Measurements from ENCODE around the gene VPS39. TPM values are rescaled to one million over a fixed set of nuclear protein-coding genes. Genes with fewer than 3 reads are reported as not detected.

VPS39 gene
- total and polyA plus RNA-seq, 2 of the 13 experiments (the other 11 are each of a cell fraction or from before 2014, with no cell fraction given) = 22.9 to 32.0 TPM

GRCh38 chr15:42157981-42158765 is 49.9 kb downstream of the VPS39 start:
- CTCF ChIA-PET (ENCODE audit: low intra/inter-chr PET ratio, low total read pairs) = no interaction called here
- Histone ChIP-seq H3K4me3 (replicated peaks in 1 of 3; ENCODE audit: insufficient read depth in 1 of 3, low read depth in 2 of 3, low read length in 3 of 3) (no peak overlapping the region), H4K20me1 (ENCODE audit: insufficient read depth, low read length) (no peaks in the 10 kb centered on the region), H3K36me3 (replicated peaks in 1 of 2; ENCODE audit: control insufficient read depth in 1 of 2, insufficient read depth in 2 of 2, low read length in 2 of 2) (peaks cover 6 to 39% of the 10 kb centered on the region in 2 experiments; a peak in 4 of 5 replicates), H3K27me3 (ENCODE audit: control insufficient read depth in 1 of 2, insufficient read depth in 2 of 2, low read length in 2 of 2) (peaks cover 0 to 13% of the 10 kb centered on the region in 2 experiments; a peak in 3 of 5 replicates), H3K9me3 (ENCODE audit: low read length) (no peaks in the 10 kb centered on the region), H3K4me2 (ENCODE audit: low read depth, low read length) (no peak overlapping the region), H3K27ac (ENCODE audit: extremely low read length, insufficient read depth, low read length) (no peak overlapping the region), H3K79me2 (ENCODE audit: insufficient read depth, low read length) (no peaks in the 10 kb centered on the region), H3K9ac (ENCODE audit: insufficient read depth, low read depth, low read length) (no peak overlapping the region), H2AFZ (ENCODE audit: low read length) (no peak overlapping the region), H3K4me1 (ENCODE audit: insufficient read depth, low read length) (peaks cover 28% of the 10 kb centered on the region)
- ATAC-seq (no peak), FAIRE-seq (no peak), DNase-seq (ENCODE audit: low spot score) (no peak)
- POLR2A ChIA-PET = no interaction called here
- in situ Hi-C loops (cut with HindIII; ENCODE audit: extremely low pct_ligation_motif_present, low pct_unique_long_range_greater_than_20kb) = no loop called here
- intact Hi-C loops (cut with micrococcal nuclease; ENCODE audit: unreplicated experiment) = no loop called here
- WGBS (ENCODE audit: low lambda C conversion rate) = 95% methylated on average over 6 of the region's 8 CpGs
- BruUV-seq (replicated peaks) = no TSS peak
- no peak for TF ChIP-seq PAXIP1 (CRISPR knock-in tag; conservative IDR thresholded peaks at IDR 0.05)
- TF ChIP-seq NR0B2 (CRISPR knock-in tag; IDR thresholded peaks at IDR 0.05) = no peak
- peak; percentile 33 for TF ChIP-seq RBM22 (optimal IDR thresholded peaks at IDR 0.05; ENCODE audit: low read length)
- 0 out of 2 replicates have a peak, but pooled peaks have one; percentile 40 for TF ChIP-seq PAF1 (CRISPR knock-in tag; IDR thresholded peaks at IDR 0.05)
- no peak for TF ChIP-seq NCOA1 (CRISPR knock-in tag; IDR thresholded peaks at IDR 0.05)
- TF ChIP-seq CERS6 (CRISPR knock-in tag; IDR thresholded peaks at IDR 0.05) = no peak
- no peak for TF ChIP-seq NFAT5 (CRISPR knock-in tag; IDR thresholded peaks at IDR 0.05)
- TF ChIP-seq ETS1 (CRISPR knock-in tag; IDR thresholded peaks at IDR 0.05) = no peak
- no peak for TF ChIP-seq SOX13 (IDR thresholded peaks at IDR 0.05)
- no peak for TF ChIP-seq SOX13 (CRISPR knock-in tag; conservative IDR thresholded peaks at IDR 0.05 in 1 of 2, IDR thresholded peaks at IDR 0.05 in 1 of 2)
- peak in 1 of 2 experiments; percentile 14; a peak in 1 of 4 replicates for TF ChIP-seq MAFK (conservative IDR thresholded peaks at IDR 0.05 in 1 of 2, IDR thresholded peaks at IDR 0.05 in 1 of 2; ENCODE audit: low read length in 2 of 2)

Data from HepG2 (cell line).